GM12878 (cell line): ENCODE results near the gene GNG10. TPM values are rescaled to one million over a fixed set of nuclear protein-coding genes. Genes with fewer than 3 reads are reported as not detected.

ENCODE experiments used
- ATAC-seq: fragments of 200-7000 bp; cut with Tn5 transposase; 3 replicates; pipeline ENCODE4 v1.9.1; 2020; ENCODE audit warnings: mild to moderate bottlenecking, moderate library complexity
- BruUV-seq: library from RNA; stranded (reverse); fragments of 400-500 nt; replicated peaks from 2 replicates; lab custom pipeline; 2021; lab: Mats Ljungman, UMichigan
- CTCF ChIA-PET: fragments of 300-600 bp; sonication (Branson Sonifier 250); formaldehyde crosslinking; extraction: SDS; loops from one replicate; lab custom pipeline; 2021; ENCODE audit warnings: inconsistent platforms; lab: Yijun Ruan, JAX
- POLR2A ChIA-PET: fragments of 350-600 bp; formaldehyde crosslinking; extraction: SDS; loops from one replicate; lab custom pipeline; 2021; ENCODE audit warnings: inconsistent platforms; lab: Charles Lee
- RAD21 ChIA-PET: fragments of 300-600 bp; sonication (Branson Sonifier 250); formaldehyde crosslinking; loops from one replicate; lab custom pipeline; 2023; ENCODE audit warnings: antibody characterized with exemption; ENCODE audit not compliant: unreplicated experiment; lab: Charles Lee
- SMC1A ChIA-PET: fragments of 300-600 bp; sonication (Branson Sonifier 250); formaldehyde crosslinking; loops from one replicate; lab custom pipeline; 2023; ENCODE audit not compliant: unreplicated experiment, uncharacterized antibody; lab: Charles Lee
- DNase-seq: peaks from one replicate; pipeline ENCODE4 v3.0.0-alpha.2; 2011; ENCODE audit warnings: low read depth, low spot score
- FAIRE-seq: peaks from 3 replicates; lab custom pipeline; 2011; peaks lifted over from hg19 to GRCh38; lab: Jason Lieb, UNC
- H2AFZ ChIP-seq: 2 replicates; pipeline ENCODE4 v1.6.0; 2011; ENCODE audit warnings: low read depth, low read length, control low read depth; ENCODE audit not compliant: control insufficient read depth
- H3K27ac ChIP-seq: 2 replicates; pipeline ENCODE4 v1.5.1; 2011; ENCODE audit warnings: control low read depth; ENCODE audit not compliant: control insufficient read depth, insufficient read depth
- H3K27me3 ChIP-seq, 2 experiments: replicated peaks in 1 of 2; 2 replicates each; pipeline versions ENCODE4 v1.6.0 to v1.6.1; 2011; ENCODE audit warnings: low read length in 1 of 2; ENCODE audit not compliant: control insufficient read depth in 2 of 2, insufficient read depth in 2 of 2
- H3K36me3 ChIP-seq, 2 experiments: 2 replicates each; pipeline ENCODE4 v1.5.1; 2011; ENCODE audit warnings: low read length in 1 of 2; ENCODE audit not compliant: control insufficient read depth in 2 of 2, insufficient read depth in 2 of 2
- H3K4me1 ChIP-seq: 2 replicates; pipeline ENCODE4 v1.6.1; 2011; ENCODE audit warnings: mild to moderate bottlenecking, low read length, moderate library complexity, mixed read lengths; ENCODE audit not compliant: control insufficient read depth, insufficient read depth
- H3K4me2 ChIP-seq: 2 replicates; pipeline ENCODE4 v1.6.0; 2011; ENCODE audit warnings: control low read depth; ENCODE audit not compliant: control insufficient read depth, insufficient read depth
- H3K4me3 ChIP-seq: fragments of 200-600 bp; sonication (generic); 2 replicates; pipeline ENCODE4 v1.5.1; 2016
- H3K79me2 ChIP-seq: 2 replicates; pipeline ENCODE4 v1.6.0; 2011; ENCODE audit warnings: low read length; ENCODE audit not compliant: control insufficient read depth, insufficient read depth
- H3K9ac ChIP-seq: 2 replicates; pipeline ENCODE4 v1.8.0; 2011; ENCODE audit warnings: low read length, control low read depth, mixed read lengths; ENCODE audit not compliant: control insufficient read depth, insufficient read depth
- H3K9me3 ChIP-seq: replicated peaks from 3 replicates; pipeline ENCODE4 v1.5.1; 2011; ENCODE audit warnings: mild to moderate bottlenecking, low read length; ENCODE audit not compliant: control insufficient read depth, insufficient read depth
- H4K20me1 ChIP-seq: 2 replicates; pipeline ENCODE4 v1.6.0; 2011; ENCODE audit not compliant: control insufficient read depth, insufficient read depth
- BHLHE40 ChIP-seq, 2 experiments: fragments of 450-650 bp in 1 of 2; IDR thresholded peaks; 2 replicates each; pipeline ENCODE4 v1.6.1; 2011 to 2017; ENCODE audit warnings: low read depth in 2 of 2, borderline replicate concordance in 1 of 2, improper control_type of control experiment in 1 of 2, low read length in 1 of 2, mild to moderate bottlenecking in 1 of 2
- CBX5 ChIP-seq: sonication (generic); IDR thresholded peaks from 2 replicates; pipeline ENCODE4 v1.6.1; 2016; ENCODE audit warnings: low read depth, moderate library complexity, mild to moderate bottlenecking, inconsistent platforms
- CREM ChIP-seq: IDR thresholded peaks from 2 replicates; pipeline ENCODE4 v1.6.1; 2014; ENCODE audit warnings: antibody characterized with exemption, low read depth
- EED ChIP-seq: sonication (generic); IDR thresholded peaks from 2 replicates; pipeline ENCODE4 v1.6.1; 2016; ENCODE audit warnings: antibody characterized with exemption, low read depth
- EP300 ChIP-seq, 2 experiments: fragments of 150-350 bp in 1 of 2; IDR thresholded peaks; 2 replicates each; pipeline ENCODE4 v1.6.1; 2011 to 2012; ENCODE audit warnings: low read depth in 2 of 2, low read length in 2 of 2, borderline replicate concordance in 1 of 2, improper control_type of control experiment in 1 of 2, inconsistent platforms in 1 of 2; ENCODE audit not compliant: control insufficient read depth in 1 of 2
- ETV6 ChIP-seq, 2 experiments: fragments of 450-650 bp in 1 of 2; IDR thresholded peaks in 1 of 2; conservative IDR thresholded peaks in 1 of 2; 2 replicates each; pipeline ENCODE4 v1.6.1; 2014; ENCODE audit warnings: antibody characterized with exemption in 1 of 2, borderline replicate concordance in 1 of 2, low read depth in 1 of 2, mild to moderate bottlenecking in 1 of 2, moderate library complexity in 1 of 2
- MEF2B ChIP-seq: fragments of 450-650 bp; IDR thresholded peaks from 2 replicates; pipeline ENCODE4 v1.6.1; 2018; ENCODE audit warnings: mild to moderate bottlenecking, moderate library complexity; ENCODE audit not compliant: partially characterized antibody, poor library complexity, severe bottlenecking
- MTA2 ChIP-seq: fragments of 450-650 bp; IDR thresholded peaks from 2 replicates; pipeline ENCODE4 v1.6.1; 2016; ENCODE audit warnings: low read depth, mild to moderate bottlenecking, moderate library complexity
- MTA3 ChIP-seq: IDR thresholded peaks from 2 replicates; pipeline ENCODE4 v1.6.1; 2012; ENCODE audit warnings: low read length, inconsistent platforms, borderline replicate concordance
- MYC ChIP-seq: IDR thresholded peaks from 2 replicates; pipeline ENCODE4 v1.6.1; 2011; ENCODE audit warnings: mild to moderate bottlenecking, low read length, moderate library complexity, inconsistent platforms; ENCODE audit not compliant: insufficient read depth, insufficient replicate concordance, insufficient read length, severe bottlenecking
- NKRF ChIP-seq: fragments of 450-650 bp; conservative IDR thresholded peaks from 2 replicates; pipeline ENCODE4 v1.6.1; 2017; ENCODE audit warnings: mild to moderate bottlenecking, moderate library complexity
- POLR2AphosphoS5 ChIP-seq: IDR thresholded peaks from 2 replicates; pipeline ENCODE4 v1.6.1; 2011; ENCODE audit warnings: mild to moderate bottlenecking, low read length, inconsistent platforms
- SREBF2 ChIP-seq: IDR thresholded peaks from 2 replicates; pipeline ENCODE4 v1.6.1; 2012; ENCODE audit warnings: mild to moderate bottlenecking, low read length
- STAT1 ChIP-seq: fragments of 450-650 bp; conservative IDR thresholded peaks from 2 replicates; pipeline ENCODE4 v1.6.1; 2014; ENCODE audit warnings: antibody characterized with exemption, mild to moderate bottlenecking
- WRNIP1 ChIP-seq: IDR thresholded peaks from 2 replicates; pipeline ENCODE4 v1.6.1; 2011; ENCODE audit warnings: low read depth, low read length, improper control_type of control experiment, borderline replicate concordance
- ZZZ3 ChIP-seq: IDR thresholded peaks from 2 replicates; pipeline ENCODE4 v1.6.1; 2011; ENCODE audit warnings: low read depth; ENCODE audit not compliant: control insufficient read depth, insufficient read length
- WGBS: methylation state at CpG from one replicate; pipeline ENCODE4 v1.1.6; 2016; ENCODE audit warnings: low lambda C conversion rate; ENCODE audit not compliant: insufficient replicate concordance, insufficient coverage; ENCODE audit errors: missing lambda C conversion rate; 5-methylcytosine and 5-hydroxymethylcytosine counted together
- in situ Hi-C: fragments of 300-500 bp; cut with MboI; formaldehyde crosslinking; loops from 9 replicates; pipeline ENCODE4 v1.14.3; 2018; ENCODE audit warnings: mixed read lengths
- intact Hi-C: fragments of 100-400 bp; cut with micrococcal nuclease; formaldehyde crosslinking; loops from one replicate; pipeline ENCODE4 v1.14.2; 2022; ENCODE audit not compliant: unreplicated experiment
- polyA plus RNA-seq, 11 experiments: library from polyadenylated mRNA; depleted of rRNA in 4 of 11; unstranded in 6 of 11; stranded (reverse) in 5 of 11; fragments of >200 nt; fragmentation: Nextera tagmentation in 4 of 11; fragmentation: Illumina TruSeq in 1 of 11; extraction: Ambion mirVana in 4 of 11; extraction: Trizol in 1 of 11; gene quantifications; 1 replicate in 1 of 11; 2 replicates in 10 of 11; pipeline versions ENCODE4 v1.2.1 to v1.2.3, GENCODE V29; 2011 to 2016; ENCODE audit warnings: inconsistent platforms in 2 of 11, missing spikeins in 2 of 11, low read depth in 1 of 11
- total RNA-seq, 4 experiments: library from RNA; depleted of rRNA in 3 of 4; stranded (reverse); fragments of >200 nt in 3 of 4; fragmentation: Illumina TruSeq in 1 of 4; extraction: Trizol in 1 of 4; gene quantifications; 2 replicates each; pipeline versions ENCODE4 v1.2.1 to v1.2.3, GENCODE V29; 2013 to 2021

GNG10 gene
- total and polyA plus RNA-seq, 10 of the 15 experiments (the other 5 are each of a cell fraction or from before 2014, with no cell fraction given), result 12.0 to 28.2 (median 22.7) TPM

GRCh38 chr9:111645806-111646205 is 15.6 kb upstream of the GNG10 start:
- H3K27me3 ChIP-seq, result no peaks in the 10 kb centered on the region
- POLR2A ChIA-PET, result interaction anchor here (0.6 kb wide), 1 partner anchor 22 kb away, joined by 4 read pairs; no protein-coding TSS in a partner anchor
- no peak for DNase-seq
- CTCF ChIA-PET, result interaction anchor here (1.0 kb wide), 1 partner anchor 24 kb away, joined by 3 read pairs; no protein-coding TSS in a partner anchor
- H3K27ac ChIP-seq, result no peak overlapping the region
- H3K4me3 ChIP-seq, result no peak overlapping the region
- H3K36me3 ChIP-seq, result peaks cover 0 to 19% of the 10 kb centered on the region in 2 experiments; a peak in 2 of 4 replicates
- RAD21 ChIA-PET, result interaction anchor here (1.1 kb wide), 1 partner anchor 12 kb away, joined by 3 read pairs; no protein-coding TSS in a partner anchor
- H4K20me1 ChIP-seq, result no peaks in the 10 kb centered on the region
- no peak overlapping the region for H2AFZ ChIP-seq
- no TSS peak for BruUV-seq
- H3K79me2 ChIP-seq, result no peaks in the 10 kb centered on the region
- H3K9ac ChIP-seq, result no peak overlapping the region
- WGBS, result 100% methylated on average over 1 of the region's 1 CpG
- no peaks in the 10 kb centered on the region for H3K9me3 ChIP-seq
- in situ Hi-C loops (no loop called here), intact Hi-C loops (no loop called here)
- FAIRE-seq, result no peak
- no peaks in the 10 kb centered on the region for H3K4me1 ChIP-seq
- no peak for ATAC-seq
- TF ChIP-seq CBX5 (no peak), EED (no peak), BHLHE40 (IDR thresholded peaks at IDR 0.05; ENCODE audit: borderline replicate concordance in 1 of 2, low read depth in 2 of 2, low read length in 1 of 2) (no peak)
- no peak overlapping the region for H3K4me2 ChIP-seq
- SMC1A ChIA-PET, result interaction anchor here (0.6 to 1.4 kb wide), 2 partner anchors 9 to 144 kb away, joined by 3 read pairs; no protein-coding TSS in a partner anchor

- 45% methylated on average over 2 of the region's 2 CpGs for WGBS
- Histone ChIP-seq H3K27me3 (no peaks in the 10 kb centered on the region), H3K79me2 (no peaks in the 10 kb centered on the region), H3K36me3 (peaks cover 0 to 19% of the 10 kb centered on the region in 2 experiments; a peak in 2 of 4 replicates), H3K4me3 (no peak overlapping the region), H3K9ac (no peak overlapping the region), H2AFZ (no peak overlapping the region), H3K9me3 (no peaks in the 10 kb centered on the region), H4K20me1 (no peaks in the 10 kb centered on the region), H3K4me1 (no peaks in the 10 kb centered on the region), H3K27ac (no peak overlapping the region), H3K4me2 (no peak overlapping the region)
- POLR2A ChIA-PET, result no interaction called here
- CTCF ChIA-PET, result interaction anchor here (0.7 to 1.0 kb wide), 2 partner anchors 8 to 25 kb away, joined by 3 read pairs; no protein-coding TSS in a partner anchor
- no peak for ATAC-seq
- RAD21 ChIA-PET, result no interaction called here
- FAIRE-seq, result no peak
- in situ Hi-C loops (no loop called here), intact Hi-C loops (no loop called here)
- SMC1A ChIA-PET, result interaction anchor here (1.4 kb wide), 1 partner anchor 144 kb away, joined by 3 read pairs; no protein-coding TSS in a partner anchor
- DNase-seq, result no peak
- BruUV-seq, result no TSS peak
- TF ChIP-seq MEF2B (no peak), NKRF (no peak), POLR2AphosphoS5 (no peak), WRNIP1 (no peak), MTA2 (no peak), CREM (no peak), ETV6 (conservative IDR thresholded peaks at IDR 0.05 in 1 of 2, IDR thresholded peaks at IDR 0.05 in 1 of 2; ENCODE audit: borderline replicate concordance in 1 of 2, low read depth in 1 of 2) (no peak), MTA3 (no peak), SREBF2 (no peak), STAT1 (no peak), EP300 (IDR thresholded peaks at IDR 0.05; ENCODE audit: borderline replicate concordance in 1 of 2, control insufficient read depth in 1 of 2, low read depth in 2 of 2, low read length in 2 of 2) (no peak), MYC (no peak), ZZZ3 (no peak)
These were observed 15.0 kb upstream of the GNG10 start for GRCh38 chr9:111646417-111646816.
